Effector CD4-positive, alpha-beta T cell (primary cell): ENCODE data around the gene ZKSCAN4.

Experiments used
- DNase-seq: peaks from one replicate; pipeline ENCODE4 v3.0.0-alpha.2; 2020
- total RNA-seq: gene quantifications from one replicate; lab custom pipeline; 2026; lab: John Stamatoyannopoulos, UW

ZKSCAN4 gene
- 7.9 reads per million, percentile 27 among the genes with 10 or more reads in this experiment for total RNA-seq

- peak; percentile 73 for DNase-seq
These were observed at the start of gene ZKSCAN4 for GRCh38 chr6:28252009-28252975. Gene ZKSCAN4, minus strand, starts transcription at chr6:28252269. Its CDS starts 289 bp downstream, at chr6:28251980.

- DNase-seq: no peak
These were observed 44.5 kb upstream of the ZKSCAN4 start for GRCh38 chr6:28296520-28297060.

GRCh38 chr6:28295326-28295725 lies 43.3 kb upstream of the ZKSCAN4 start:
- no peak for DNase-seq

- no peak for DNase-seq
These were observed 39.5 kb upstream of the ZKSCAN4 start for GRCh38 chr6:28291573-28291972.

GRCh38 chr6:28282926-28283325 lies 30.9 kb upstream of the ZKSCAN4 start:
- DNase-seq: no peak

GRCh38 chr6:28281288-28282064 lies 29.4 kb upstream of the ZKSCAN4 start, which contains the start of gene PGBD1:
Gene PGBD1, plus strand, starts transcription at chr6:28281572. Its CDS starts 2,242 bp downstream, at chr6:28283814.
- DNase-seq: peak; percentile 6

GRCh38 chr6:28280595-28281287 lies 28.7 kb upstream of the ZKSCAN4 start:
- DNase-seq: no peak

- no peak for DNase-seq
These were observed 25.7 kb upstream of the ZKSCAN4 start for GRCh38 chr6:28277746-28278145.

GRCh38 chr6:28274888-28275287 lies 22.8 kb upstream of the ZKSCAN4 start:
- DNase-seq: no peak

- no peak for DNase-seq
These were observed 17.4 kb upstream of the ZKSCAN4 start for GRCh38 chr6:28269492-28269891.

GRCh38 chr6:28267695-28268059 lies 15.6 kb upstream of the ZKSCAN4 start:
- no peak for DNase-seq

GRCh38 chr6:28266962-28267694 lies 15.1 kb upstream of the ZKSCAN4 start, which contains the start of gene ZSCAN26:
Gene ZSCAN26, plus strand, starts transcription at chr6:28267143. Its CDS starts 4,777 bp downstream, at chr6:28271920.
- DNase-seq: peak; percentile 73

- no peak for DNase-seq
These were observed 14.5 kb upstream of the ZKSCAN4 start for GRCh38 chr6:28266563-28266961.

GRCh38 chr6:28264834-28265401 lies 12.8 kb upstream of the ZKSCAN4 start:
- no peak for DNase-seq

GRCh38 chr6:28263922-28264321 lies 11.9 kb upstream of the ZKSCAN4 start:
- no peak for DNase-seq

- DNase-seq: no peak
These were observed 7.1 kb upstream of the ZKSCAN4 start, which contains the start of gene NKAPL for GRCh38 chr6:28258877-28259777. Gene NKAPL, plus strand, starts transcription at chr6:28259297. Its CDS starts 75 bp downstream, at chr6:28259372.

- no peak for DNase-seq
These were observed 5.0 kb upstream of the ZKSCAN4 start for GRCh38 chr6:28257042-28257441.

- DNase-seq: no peak
These were observed 2.1 kb upstream of the ZKSCAN4 start for GRCh38 chr6:28254121-28254519.

- DNase-seq: no peak
These were observed 434 bp downstream of the ZKSCAN4 start for GRCh38 chr6:28251661-28252008.

- no peak for DNase-seq
These were observed 1.3 kb downstream of the ZKSCAN4 start for GRCh38 chr6:28250747-28251146.
